ENCODE results near the gene TGM3.

The TGM3 gene, protein sequence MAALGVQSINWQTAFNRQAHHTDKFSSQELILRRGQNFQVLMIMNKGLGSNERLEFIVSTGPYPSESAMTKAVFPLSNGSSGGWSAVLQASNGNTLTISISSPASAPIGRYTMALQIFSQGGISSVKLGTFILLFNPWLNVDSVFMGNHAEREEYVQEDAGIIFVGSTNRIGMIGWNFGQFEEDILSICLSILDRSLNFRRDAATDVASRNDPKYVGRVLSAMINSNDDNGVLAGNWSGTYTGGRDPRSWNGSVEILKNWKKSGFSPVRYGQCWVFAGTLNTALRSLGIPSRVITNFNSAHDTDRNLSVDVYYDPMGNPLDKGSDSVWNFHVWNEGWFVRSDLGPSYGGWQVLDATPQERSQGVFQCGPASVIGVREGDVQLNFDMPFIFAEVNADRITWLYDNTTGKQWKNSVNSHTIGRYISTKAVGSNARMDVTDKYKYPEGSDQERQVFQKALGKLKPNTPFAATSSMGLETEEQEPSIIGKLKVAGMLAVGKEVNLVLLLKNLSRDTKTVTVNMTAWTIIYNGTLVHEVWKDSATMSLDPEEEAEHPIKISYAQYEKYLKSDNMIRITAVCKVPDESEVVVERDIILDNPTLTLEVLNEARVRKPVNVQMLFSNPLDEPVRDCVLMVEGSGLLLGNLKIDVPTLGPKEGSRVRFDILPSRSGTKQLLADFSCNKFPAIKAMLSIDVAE

DNA sequence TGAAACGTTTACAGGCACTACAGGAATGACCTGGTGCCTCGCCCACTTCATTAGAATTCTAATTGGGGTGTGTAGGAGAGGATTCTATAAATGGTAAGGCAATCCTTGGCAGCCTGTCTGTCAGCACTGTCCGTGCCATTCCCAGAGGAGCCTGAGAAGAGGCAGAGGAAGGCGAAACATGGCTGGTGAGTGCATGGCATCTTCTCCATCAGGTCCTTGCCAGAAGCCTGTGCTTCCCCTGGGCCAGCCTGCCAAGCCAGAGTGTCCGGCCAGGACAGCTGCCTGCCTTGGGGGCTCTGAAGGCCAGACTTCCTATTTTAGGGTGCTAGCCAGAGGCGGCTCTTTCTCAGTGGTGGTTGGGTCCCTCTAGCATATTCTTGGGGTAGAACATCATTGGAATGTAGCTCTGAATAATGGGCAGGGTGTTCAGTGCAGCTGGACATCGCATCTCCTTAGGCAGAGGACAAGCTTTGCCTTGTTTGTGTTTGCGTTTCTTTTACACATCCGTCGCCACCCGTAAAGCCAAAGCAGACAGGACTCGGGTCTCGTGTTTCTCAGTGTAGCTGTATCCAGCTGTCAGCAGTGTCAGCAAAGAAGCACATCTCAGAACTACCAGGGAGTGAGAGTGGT is at the start of gene TGM3:
Gene TGM3 (plus strand): TSS at position 116 of the 630 bp plus-strand sequence. CDS start 63 bp downstream, at position 179.
- POLR2A ChIA-PET: no interaction called here
- CTCF ChIA-PET: interaction anchor here (2.2 kb wide), 1 partner anchor 10 kb away, joined by 6 read pairs; no protein-coding TSS in a partner anchor
- TF ChIP-seq, protein P1, sequence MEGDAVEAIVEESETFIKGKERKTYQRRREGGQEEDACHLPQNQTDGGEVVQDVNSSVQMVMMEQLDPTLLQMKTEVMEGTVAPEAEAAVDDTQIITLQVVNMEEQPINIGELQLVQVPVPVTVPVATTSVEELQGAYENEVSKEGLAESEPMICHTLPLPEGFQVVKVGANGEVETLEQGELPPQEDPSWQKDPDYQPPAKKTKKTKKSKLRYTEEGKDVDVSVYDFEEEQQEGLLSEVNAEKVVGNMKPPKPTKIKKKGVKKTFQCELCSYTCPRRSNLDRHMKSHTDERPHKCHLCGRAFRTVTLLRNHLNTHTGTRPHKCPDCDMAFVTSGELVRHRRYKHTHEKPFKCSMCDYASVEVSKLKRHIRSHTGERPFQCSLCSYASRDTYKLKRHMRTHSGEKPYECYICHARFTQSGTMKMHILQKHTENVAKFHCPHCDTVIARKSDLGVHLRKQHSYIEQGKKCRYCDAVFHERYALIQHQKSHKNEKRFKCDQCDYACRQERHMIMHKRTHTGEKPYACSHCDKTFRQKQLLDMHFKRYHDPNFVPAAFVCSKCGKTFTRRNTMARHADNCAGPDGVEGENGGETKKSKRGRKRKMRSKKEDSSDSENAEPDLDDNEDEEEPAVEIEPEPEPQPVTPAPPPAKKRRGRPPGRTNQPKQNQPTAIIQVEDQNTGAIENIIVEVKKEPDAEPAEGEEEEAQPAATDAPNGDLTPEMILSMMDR (IDR thresholded peaks at IDR 0.05; ENCODE audit: control extremely low read depth, extremely low read depth, low read depth, missing control alignments): no peak
- DNase-seq (ENCODE audit: extremely low spot score): no peak

DNA sequence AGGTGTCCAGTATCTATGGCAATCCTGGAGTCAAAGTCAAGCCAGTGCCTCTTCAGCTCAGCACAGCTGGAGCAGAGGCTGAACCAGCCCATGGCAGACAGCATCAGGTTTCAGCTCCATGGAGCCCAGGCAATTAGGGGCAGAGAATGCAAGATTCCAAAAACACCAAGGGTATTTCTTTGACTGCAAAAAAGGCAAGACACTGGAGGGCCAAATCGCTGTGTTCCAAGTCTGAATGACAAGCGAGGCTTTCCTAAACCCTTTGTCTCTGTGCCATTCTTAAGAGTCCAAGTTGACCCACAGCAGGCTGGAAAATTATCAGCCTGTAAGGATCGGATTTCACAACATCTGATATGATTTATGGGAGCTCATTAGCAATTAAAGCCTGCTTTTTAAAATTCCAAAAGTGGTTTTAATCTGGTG is 49.7 kb upstream of the TGM3 start:
- no peak for DNase-seq (ENCODE audit: extremely low spot score)
- POLR2A ChIA-PET: no interaction called here
- TF ChIP-seq, protein P1 (IDR thresholded peaks at IDR 0.05; ENCODE audit: control extremely low read depth, extremely low read depth, low read depth, missing control alignments): no peak
- CTCF ChIA-PET: interaction anchor here (2.5 kb wide), 1 partner anchor 38 kb away, joined by 12 read pairs; no protein-coding TSS in a partner anchor

DNA sequence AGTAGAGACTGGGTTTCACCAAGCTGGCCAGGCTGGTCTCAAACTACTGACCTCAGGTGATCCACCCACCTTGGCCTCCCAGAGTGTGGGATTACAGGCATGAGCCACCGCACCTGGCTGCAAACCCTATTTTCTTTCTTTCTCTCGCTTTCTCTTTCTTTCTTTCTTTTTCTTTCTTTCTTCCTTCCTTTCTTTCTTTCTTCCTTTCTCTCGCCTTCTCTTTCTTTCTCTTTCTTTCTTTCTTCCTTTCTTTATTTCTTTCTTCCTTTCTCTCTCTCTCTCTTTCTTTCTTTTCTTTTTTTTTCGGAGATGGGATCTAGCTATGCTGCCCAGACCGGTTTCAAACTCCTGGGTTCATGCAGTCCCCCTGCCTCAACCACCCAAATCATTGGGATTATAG is 47.0 kb upstream of the TGM3 start:
- TF ChIP-seq, protein P1 (IDR thresholded peaks at IDR 0.05; ENCODE audit: control extremely low read depth, extremely low read depth, low read depth, missing control alignments): no peak
- CTCF ChIA-PET: interaction anchor here (1.1 to 2.1 kb wide), 3 partner anchors 10 to 68 kb away, joined by 3 to 6 read pairs (median 4); no protein-coding TSS in a partner anchor
- no peak for DNase-seq (ENCODE audit: extremely low spot score)
- POLR2A ChIA-PET: no interaction called here

DNA sequence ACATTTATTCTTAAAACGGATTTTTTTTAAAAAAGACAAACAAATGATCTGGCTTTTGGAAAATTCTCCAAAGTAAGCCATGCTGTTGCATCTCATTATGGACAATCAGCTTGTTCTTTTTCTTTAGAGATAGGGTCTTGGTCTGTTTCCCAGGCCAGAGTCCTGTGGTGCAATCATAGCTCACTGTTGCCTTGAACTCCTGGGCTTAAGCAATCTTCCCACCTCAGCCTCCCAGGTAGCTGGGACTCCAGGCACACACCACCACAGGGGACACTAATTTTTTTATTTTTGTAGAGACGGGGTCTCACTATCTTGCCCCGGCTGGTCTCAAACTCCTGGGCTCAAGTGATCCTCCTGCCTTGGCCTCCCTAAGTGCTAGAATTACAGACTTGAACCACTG is 45.9 kb upstream of the TGM3 start:
- ChIA-PET CTCF (interaction anchor here (1.1 to 2.1 kb wide), 4 partner anchors 9 to 70 kb away, joined by 3 to 6 read pairs (median 5); no protein-coding TSS in a partner anchor), POLR2A (no interaction called here)
- TF ChIP-seq, protein P1 (IDR thresholded peaks at IDR 0.05; ENCODE audit: control extremely low read depth, extremely low read depth, low read depth, missing control alignments): no peak

DNA sequence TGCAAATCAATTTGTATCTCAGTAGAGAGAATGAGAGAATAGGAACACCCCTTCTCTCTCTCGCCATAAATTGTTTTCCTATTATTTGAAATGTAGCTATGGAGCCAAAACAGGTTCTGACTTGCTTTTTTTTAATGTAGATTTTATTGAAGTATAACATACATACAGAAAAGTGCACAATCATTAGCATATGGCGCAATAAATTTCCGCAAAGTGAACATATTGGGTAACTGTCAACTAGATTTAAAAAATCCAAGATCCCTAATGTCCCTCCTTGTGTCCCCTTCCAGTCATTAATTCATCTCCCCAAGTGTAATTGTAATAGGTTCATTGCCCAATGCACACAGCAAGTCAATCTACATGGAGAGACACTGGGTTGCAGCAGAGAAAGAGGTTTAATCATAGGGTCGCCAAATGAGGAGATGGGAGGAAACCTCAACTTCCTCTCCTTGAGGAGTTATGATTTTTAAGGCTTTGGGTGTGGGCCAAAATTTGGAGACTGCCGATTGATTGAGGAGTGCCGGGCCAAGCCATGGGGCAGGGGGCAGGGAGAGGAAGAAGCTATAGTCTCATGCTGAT is 43.3 kb upstream of the TGM3 start:
- POLR2A ChIA-PET: no interaction called here
- DNase-seq (ENCODE audit: extremely low spot score): no peak

More for the DNA sequence above, 45.9 kb upstream of the TGM3 start:
- DNase-seq (ENCODE audit: extremely low spot score): no peak

More for the DNA sequence above, 43.3 kb upstream of the TGM3 start:
- CTCF ChIA-PET: interaction anchor here (2.0 kb wide), 1 partner anchor 16 kb away, joined by 4 read pairs; no protein-coding TSS in a partner anchor
- TF ChIP-seq, protein P1 (IDR thresholded peaks at IDR 0.05; ENCODE audit: control extremely low read depth, extremely low read depth, low read depth, missing control alignments): no peak
